Left cardiac atrium (tissue), 4 donors: ENCODE data around the gene KIF19. TPM values are rescaled to one million over a fixed set of nuclear protein-coding genes. Genes with fewer than 3 reads are reported as not detected.
A peak's percentile ranks its signal among the peaks of the same experiment; 100 is the strongest.

ENCODE experiments used
- ATAC-seq, 2 donors: fragments of 200-7000 bp; cut with Tn5 transposase; one replicate each; pipeline ENCODE4 v1.9.1; 2020; ENCODE audit warnings: mild to moderate bottlenecking in 2 of 2, moderate library complexity in 2 of 2
- DNase-seq: peaks from one replicate; pipeline ENCODE4 v3.0.0-alpha.2; 2020
- intact Hi-C, 2 donors: fragments of 100-400 bp; cut with DNase I; formaldehyde crosslinking; loops; one replicate each; pipeline versions ENCODE4 v1.14.1 to v1.15.1; 2022 to 2023
- total RNA-seq, 2 donors: library from RNA; stranded (reverse); fragmentation: NEBNext Ultra II Directional; extraction: Animal tissue kit (Norgen Biotek cat#: 25700); gene quantifications; one replicate each; pipeline ENCODE4 v1.2.1, GENCODE V29; 2021
- donor health status: DM: no; HTN: yes; CAD: no.
- donor health status: DM: no; HTN: yes; CAD: no; lungs with severe emphysema.
- donor health status: DM: yes; HTN: yes; CAD: no.
- donor health status: Dilated cardiomyopathy.

Gene KIF19
- total RNA-seq, 2 donors from 2014 or later: 0.62 to 1.6 TPM

- intact Hi-C loops: no loop called here
- DNase-seq (no peak), ATAC-seq (no peak)
These were observed 8.5 kb downstream of the KIF19 start for GRCh38 chr17:74334393-74335039.

GRCh38 chr17:74335529-74336062 lies 9.6 kb downstream of the KIF19 start:
- ATAC-seq: no peak
- no peak for DNase-seq
- intact Hi-C loops: no loop called here

- DNase-seq (no peak), ATAC-seq (no peak)
- intact Hi-C loops: no loop called here
These were observed 10.3 kb downstream of the KIF19 start for GRCh38 chr17:74336307-74336706.

- intact Hi-C loops: no loop called here
- ATAC-seq (peak in 1 of 2 donors; percentile 46), DNase-seq (no peak)
These were observed 11.9 kb downstream of the KIF19 start for GRCh38 chr17:74337834-74338500.

- ATAC-seq (no peak), DNase-seq (no peak)
- intact Hi-C loops: no loop called here
These were observed 13.6 kb downstream of the KIF19 start for GRCh38 chr17:74339537-74340195.

- DNase-seq (no peak), ATAC-seq (no peak)
- intact Hi-C loops: no loop called here
These were observed 14.5 kb downstream of the KIF19 start for GRCh38 chr17:74340470-74341023.

- DNase-seq (no peak), ATAC-seq (no peak)
- intact Hi-C loops: no loop called here
These were observed 16.2 kb downstream of the KIF19 start for GRCh38 chr17:74342224-74342623.

- ATAC-seq: no peak
- intact Hi-C loops: no loop called here
- DNase-seq: no peak
These were observed 17.1 kb downstream of the KIF19 start for GRCh38 chr17:74343121-74343520.

GRCh38 chr17:74343526-74344284 lies 17.7 kb downstream of the KIF19 start:
- intact Hi-C loops: no loop called here
- DNase-seq (no peak), ATAC-seq (no peak)

- no peak for ATAC-seq
- no peak for DNase-seq
- intact Hi-C loops: no loop called here
These were observed 18.6 kb downstream of the KIF19 start for GRCh38 chr17:74344658-74345057.

- DNase-seq (no peak), ATAC-seq (no peak)
- intact Hi-C loops: no loop called here
These were observed 19.6 kb downstream of the KIF19 start for GRCh38 chr17:74345433-74346241.

- DNase-seq (no peak), ATAC-seq (no peak)
- intact Hi-C loops: no loop called here
These were observed 21.6 kb downstream of the KIF19 start for GRCh38 chr17:74347646-74348045.

- no peak for ATAC-seq
- DNase-seq: no peak
- intact Hi-C loops: no loop called here
These were observed 23.1 kb downstream of the KIF19 start for GRCh38 chr17:74349120-74349519.

- intact Hi-C loops: no loop called here
- DNase-seq: no peak
- ATAC-seq: no peak
These were observed 24.5 kb downstream of the KIF19 start for GRCh38 chr17:74350486-74350885.

GRCh38 chr17:74351552-74352210 lies 25.7 kb downstream of the KIF19 start:
- intact Hi-C loops: no loop called here
- DNase-seq (no peak), ATAC-seq (no peak)

- intact Hi-C loops: loop anchor here in 1 of 2 donors (2.0 kb wide), 1 partner anchor 47 kb away; no protein-coding TSS in a partner anchor
- ATAC-seq (no peak), DNase-seq (no peak)
These were observed 27.5 kb downstream of the KIF19 start for GRCh38 chr17:74353446-74354060.

- intact Hi-C loops: loop anchor here in 1 of 2 donors (2.0 kb wide), 1 partner anchor 47 kb away; no protein-coding TSS in a partner anchor
- ATAC-seq (peak; percentile 21 to 39), DNase-seq (peak; percentile 53)
These were observed 28.1 kb downstream of the KIF19 start for GRCh38 chr17:74354123-74354522.
